T-cell (primary cell): ENCODE data around the gene STON2. TPM values are rescaled to one million over a fixed set of nuclear protein-coding genes. Genes with fewer than 3 reads are reported as not detected.

Source experiments
- ATAC-seq, 4 experiments: fragments of 200-7000 bp in 3 of 4; fragments of 150-1000 bp in 1 of 4; cut with Tn5 transposase; replicated peaks in 1 of 4; 1 replicate in 3 of 4; 2 replicates in 1 of 4; pipeline ENCODE4 v1.10.0; 2021; ENCODE audit warnings: moderate library complexity in 3 of 4, mild to moderate bottlenecking in 2 of 4, moderate number of reproducible peaks in 1 of 4
- CTCF ChIA-PET, 2 donors: fragments of 300-600 bp; sonication (Branson Sonifier 250); formaldehyde crosslinking; loops; one replicate each; lab custom pipeline; 2022; ENCODE audit warnings: antibody characterized with exemption in 2 of 2; lab: Charles Lee
- POLR2A ChIA-PET, 2 donors: fragments of 300-600 bp; sonication (Branson Sonifier 250); formaldehyde crosslinking; loops; one replicate each; lab custom pipeline; 2022; ENCODE audit warnings: antibody characterized with exemption in 2 of 2; lab: Charles Lee
- DNase-seq, 35 experiments: peaks; one replicate each; pipeline versions ENCODE4 v3.0.0 to v3.0.0-alpha.2; 2013 to 2023
- H3K27ac ChIP-seq: one replicate; pipeline ENCODE4 v1.5.1; 2013; ENCODE audit warnings: low read length
- H3K27me3 ChIP-seq, 2 experiments: replicated peaks in 1 of 2; 1 replicate in 1 of 2; 2 replicates in 1 of 2; pipeline versions ENCODE4 v1.6.1 to v1.7.0; 2013; ENCODE audit warnings: low read length in 1 of 2, mixed read lengths in 1 of 2; ENCODE audit not compliant: control insufficient read depth in 2 of 2, insufficient read depth in 2 of 2; ENCODE audit errors: extremely low read depth in 1 of 2
- H3K36me3 ChIP-seq, 2 donors: 1 replicate in 1 of 2; 2 replicates in 1 of 2; pipeline versions ENCODE4 v1.6.1 to v1.7.0; 2013; ENCODE audit warnings: low read length in 1 of 2; ENCODE audit not compliant: control insufficient read depth in 2 of 2, insufficient read depth in 1 of 2; ENCODE audit errors: extremely low read depth in 1 of 2
- H3K4me1 ChIP-seq, 2 experiments: 1 replicate in 1 of 2; 2 replicates in 1 of 2; pipeline versions ENCODE4 v1.6.1 to v1.7.0; 2013; ENCODE audit warnings: low read length in 2 of 2, mixed read lengths in 1 of 2; ENCODE audit not compliant: insufficient read depth in 2 of 2, control insufficient read depth in 1 of 2; ENCODE audit errors: extremely low read depth in 1 of 2
- H3K4me3 ChIP-seq, 2 donors: 1 replicate in 1 of 2; 2 replicates in 1 of 2; pipeline versions ENCODE4 v1.5.1 to v1.7.0; 2013; ENCODE audit warnings: mild to moderate bottlenecking in 2 of 2, low read length in 1 of 2, moderate library complexity in 1 of 2; ENCODE audit not compliant: control insufficient read depth in 1 of 2; ENCODE audit errors: extremely low read depth in 1 of 2
- H3K9me3 ChIP-seq: 2 replicates; pipeline ENCODE4 v1.7.0; 2013
- H3K27ac Mint-ChIP-seq, 2 donors: one replicate each; pipeline ENCODE4 v1.8.0; 2020 to 2021; ENCODE audit warnings: mild to moderate bottlenecking in 2 of 2, mixed read lengths in 2 of 2
- H3K27me3 Mint-ChIP-seq, 2 donors: one replicate each; pipeline ENCODE4 v1.8.0; 2021 to 2022; ENCODE audit warnings: mixed read lengths in 2 of 2
- H3K36me3 Mint-ChIP-seq: one replicate; pipeline ENCODE4 v1.8.0; 2021; ENCODE audit warnings: mixed read lengths
- H3K4me1 Mint-ChIP-seq, 3 donors: one replicate each; pipeline ENCODE4 v1.8.0; 2020 to 2022; ENCODE audit warnings: mixed read lengths in 3 of 3, mild to moderate bottlenecking in 1 of 3
- H3K4me3 Mint-ChIP-seq, 3 donors: one replicate each; pipeline ENCODE4 v1.8.0; 2020 to 2022; ENCODE audit warnings: mild to moderate bottlenecking in 3 of 3, mixed read lengths in 3 of 3, moderate library complexity in 3 of 3
- H3K9me3 Mint-ChIP-seq, 3 donors: one replicate each; pipeline ENCODE4 v1.8.0; 2020 to 2022; ENCODE audit warnings: mixed read lengths in 3 of 3
- WGBS: methylation state at CpG from one replicate; pipeline ENCODE4 v1.1.5; 2013; ENCODE audit warnings: missing lambda C conversion rate; ENCODE audit not compliant: insufficient coverage; 5-methylcytosine and 5-hydroxymethylcytosine counted together
- total RNA-seq, 35 experiments: library from RNA in 6 of 35; stranded (reverse) in 6 of 35; fragments of 120-200 nt in 1 of 35; gene quantifications; one replicate each; pipeline versions ENCODE4 v1.2.1 to v1.2.4 and lab custom pipeline; 2013 to 2026

STON2 gene
- total RNA-seq, 5 donors from 2014 or later (not counting 1 experiment from before 2014, with no cell fraction given): 0.22 to 1.8 (median 0.40) TPM

- Histone ChIP-seq H3K4me1 (peaks cover 0 to 14% of the 10 kb centered on the region in 2 experiments), H3K4me3 (no peak overlapping the region), H3K27me3 (peaks cover 0 to 1% of the 10 kb centered on the region in 2 experiments), H3K9me3 (no peaks in the 10 kb centered on the region), H3K27ac (no peak overlapping the region), H3K36me3 (no peaks in the 10 kb centered on the region)
- H3K4me1 Mint-ChIP-seq: peaks cover 0 to 6% (median 4%) of the 10 kb centered on the region in 3 donors
- DNase-seq (no peak), ATAC-seq (no peak)
- no peaks in the 10 kb centered on the region for H3K9me3 Mint-ChIP-seq
- H3K27me3 Mint-ChIP-seq: peaks cover 23 to 40% of the 10 kb centered on the region in 2 donors
- POLR2A ChIA-PET: no interaction called here
- CTCF ChIA-PET: interaction anchor here in 1 of 2 donors (0.6 kb wide), 1 partner anchor 328 kb away, joined by 3 read pairs; no protein-coding TSS in a partner anchor
- H3K4me3 Mint-ChIP-seq: no peak overlapping the region
- H3K36me3 Mint-ChIP-seq: no peaks in the 10 kb centered on the region
- no peak overlapping the region for H3K27ac Mint-ChIP-seq
- WGBS: 87% methylated on average over 3 of the region's 4 CpGs
These were observed 136.2 kb downstream of the STON2 start for GRCh38 chr14:81263777-81264410.

- Mint-ChIP-seq H3K4me1 (no peaks in the 10 kb centered on the region), H3K9me3 (no peaks in the 10 kb centered on the region), H3K27me3 (peaks cover 10 to 34% of the 10 kb centered on the region in 2 donors), H3K27ac (no peak overlapping the region), H3K4me3 (no peak overlapping the region), H3K36me3 (no peaks in the 10 kb centered on the region)
- H3K4me1 ChIP-seq: peaks cover 0 to 5% of the 10 kb centered on the region in 2 experiments
- no CpG with 5 or more reads among the region's 3 CpGs for WGBS
- H3K36me3 ChIP-seq: no peaks in the 10 kb centered on the region
- no peak for ATAC-seq
- H3K9me3 ChIP-seq: no peaks in the 10 kb centered on the region
- no peaks in the 10 kb centered on the region for H3K27me3 ChIP-seq
- no peak overlapping the region for H3K4me3 ChIP-seq
- ChIA-PET CTCF (interaction anchor here in 1 of 2 donors (1.1 kb wide), 1 partner anchor 8 kb away, joined by 3 read pairs; no protein-coding TSS in a partner anchor), POLR2A (no interaction called here)
- no peak overlapping the region for H3K27ac ChIP-seq
- DNase-seq: no peak
These were observed 138.9 kb downstream of the STON2 start for GRCh38 chr14:81261176-81261575.

- Mint-ChIP-seq H3K27ac (no peak overlapping the region), H3K36me3 (no peaks in the 10 kb centered on the region), H3K9me3 (no peaks in the 10 kb centered on the region), H3K27me3 (peaks cover 10 to 34% of the 10 kb centered on the region in 2 donors), H3K4me1 (no peaks in the 10 kb centered on the region), H3K4me3 (no peak overlapping the region)
- WGBS: no CpG with 5 or more reads among the region's 3 CpGs
- Histone ChIP-seq H3K4me1 (peaks cover 0 to 1% of the 10 kb centered on the region in 2 experiments), H3K27ac (no peak overlapping the region), H3K4me3 (no peak overlapping the region), H3K36me3 (no peaks in the 10 kb centered on the region), H3K9me3 (no peaks in the 10 kb centered on the region), H3K27me3 (no peaks in the 10 kb centered on the region)
- CTCF ChIA-PET: interaction anchor here in 1 of 2 donors (1.1 kb wide), 1 partner anchor 8 kb away, joined by 3 read pairs; no protein-coding TSS in a partner anchor
- ATAC-seq: no peak
- POLR2A ChIA-PET: no interaction called here
- no peak for DNase-seq
These were observed 139.4 kb downstream of the STON2 start for GRCh38 chr14:81260732-81261131.

- CTCF ChIA-PET: no interaction called here
- H3K36me3 ChIP-seq: no peaks in the 10 kb centered on the region
- POLR2A ChIA-PET: no interaction called here
- H3K36me3 Mint-ChIP-seq: no peaks in the 10 kb centered on the region
- H3K4me1 Mint-ChIP-seq: no peaks in the 10 kb centered on the region
- H3K4me1 ChIP-seq: no peaks in the 10 kb centered on the region
- DNase-seq: no peak
- H3K9me3 Mint-ChIP-seq: no peaks in the 10 kb centered on the region
- no peak overlapping the region for H3K27ac Mint-ChIP-seq
- H3K27me3 Mint-ChIP-seq: peaks cover 10 to 27% of the 10 kb centered on the region in 2 donors
- H3K4me3 Mint-ChIP-seq: no peak overlapping the region
- no peaks in the 10 kb centered on the region for H3K9me3 ChIP-seq
- WGBS: no CpG with 5 or more reads among the region's 2 CpGs
- ATAC-seq: no peak
- H3K27me3 ChIP-seq: no peaks in the 10 kb centered on the region
- H3K4me3 ChIP-seq: no peak overlapping the region
- H3K27ac ChIP-seq: no peak overlapping the region
These were observed 143.7 kb downstream of the STON2 start for GRCh38 chr14:81256289-81256960.

- Mint-ChIP-seq H3K27ac (no peak overlapping the region), H3K36me3 (no peaks in the 10 kb centered on the region), H3K4me1 (no peaks in the 10 kb centered on the region), H3K4me3 (no peak overlapping the region), H3K27me3 (peaks cover 4 to 7% of the 10 kb centered on the region in 2 donors), H3K9me3 (no peaks in the 10 kb centered on the region)
- ATAC-seq: no peak
- CTCF ChIA-PET: no interaction called here
- Histone ChIP-seq H3K27me3 (peaks cover 0 to 10% of the 10 kb centered on the region in 2 experiments), H3K36me3 (no peaks in the 10 kb centered on the region), H3K9me3 (no peaks in the 10 kb centered on the region), H3K4me3 (no peak overlapping the region), H3K27ac (no peak overlapping the region), H3K4me1 (no peaks in the 10 kb centered on the region)
- no CpG with 5 or more reads among the region's 1 CpG for WGBS
- POLR2A ChIA-PET: no interaction called here
- DNase-seq: no peak
These were observed 147.8 kb downstream of the STON2 start for GRCh38 chr14:81252278-81252677.

- Histone ChIP-seq H3K36me3 (no peaks in the 10 kb centered on the region), H3K4me3 (no peak overlapping the region), H3K4me1 (peaks cover 0 to 4% of the 10 kb centered on the region in 2 experiments), H3K9me3 (no peaks in the 10 kb centered on the region), H3K27ac (no peak overlapping the region), H3K27me3 (peaks cover 0 to 21% of the 10 kb centered on the region in 2 experiments)
- CTCF ChIA-PET: interaction anchor here in 1 of 2 donors (0.7 to 1.0 kb wide), 2 partner anchors 11 to 96 kb away, joined by 3 to 7 read pairs; no protein-coding TSS in a partner anchor
- peaks cover 4 to 7% of the 10 kb centered on the region in 2 donors for H3K27me3 Mint-ChIP-seq
- POLR2A ChIA-PET: no interaction called here
- H3K4me1 Mint-ChIP-seq: no peaks in the 10 kb centered on the region
- H3K9me3 Mint-ChIP-seq: peaks cover 5 to 12% (median 10%) of the 10 kb centered on the region in 3 donors
- 75% methylated on average over 8 of the region's 8 CpGs for WGBS
- H3K27ac Mint-ChIP-seq: no peak overlapping the region
- ATAC-seq (no peak), DNase-seq (no peak)
- H3K4me3 Mint-ChIP-seq: no peak overlapping the region
- H3K36me3 Mint-ChIP-seq: no peaks in the 10 kb centered on the region
These were observed 152.8 kb downstream of the STON2 start for GRCh38 chr14:81247271-81247766.
